Peyer's patch (tissue), 4 donors: ENCODE measurements around the gene TSGA10IP.

Source experiments
- CTCF ChIP-seq, 6 experiments: fragments of 450-650 bp in 4 of 6; fragments of 200-600 bp in 2 of 6; sonication (generic) in 1 of 6; IDR thresholded peaks; one replicate each; pipeline ENCODE4 v1.5.1; 2017 to 2019; ENCODE audit warnings: antibody characterized with exemption in 6 of 6, mild to moderate bottlenecking in 3 of 6, moderate library complexity in 1 of 6
- POLR2A ChIP-seq, 2 donors: fragments of 450-650 bp; IDR thresholded peaks; one replicate each; pipeline ENCODE4 v1.5.1; 2017; ENCODE audit warnings: antibody characterized with exemption in 2 of 2, mild to moderate bottlenecking in 2 of 2, moderate library complexity in 2 of 2

DNA sequence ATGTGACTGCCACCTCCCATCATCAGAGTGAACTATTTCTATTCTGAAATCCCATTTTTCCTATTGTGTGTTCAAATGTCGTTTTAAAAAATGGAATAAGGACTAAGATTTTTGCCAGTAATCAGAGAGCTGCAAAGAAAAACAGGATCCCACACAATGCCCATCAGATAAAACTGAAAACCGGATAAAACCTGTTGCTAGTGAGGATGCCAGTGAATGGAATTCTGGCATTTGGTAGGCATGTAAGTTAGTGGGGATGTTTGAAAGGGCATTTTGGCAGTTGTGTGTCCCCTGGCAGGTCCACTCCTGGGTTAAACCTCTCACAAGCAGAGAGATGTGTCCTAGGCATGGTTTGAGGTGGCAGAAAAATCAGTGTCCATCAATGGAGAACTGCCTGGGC lies 19.9 kb upstream of the TSGA10IP start:
- TF ChIP-seq CTCF (IDR thresholded peaks at IDR 0.05) (no peak), POLR2A (IDR thresholded peaks at IDR 0.05) (no peak)
